Ascending aorta (tissue), 2 donors: Measurements from ENCODE around the gene C4orf36. TPM values are rescaled to one million over a fixed set of nuclear protein-coding genes. Genes with fewer than 3 reads are reported as not detected.

Experiments used
- DNase-seq, 2 donors: peaks; one replicate each; pipeline ENCODE4 v3.0.0-alpha.2; 2019; ENCODE audit warnings: low spot score in 2 of 2
- H3K27ac ChIP-seq, 2 donors: fragments of 200-600 bp; sonication (generic); one replicate each; pipeline ENCODE4 v1.5.1; 2016 to 2017; ENCODE audit warnings: mild to moderate bottlenecking in 1 of 2
- H3K27me3 ChIP-seq: fragments of 200-600 bp; sonication (generic); one replicate; pipeline ENCODE4 v1.5.1; 2017
- H3K36me3 ChIP-seq, 2 donors: fragments of 200-600 bp; sonication (generic); one replicate each; pipeline ENCODE4 v1.5.1; 2016
- H3K4me1 ChIP-seq, 2 donors: fragments of 200-600 bp; sonication (generic); one replicate each; pipeline ENCODE4 v1.5.1; 2016 to 2017; ENCODE audit warnings: mild to moderate bottlenecking in 1 of 2
- H3K4me3 ChIP-seq, 2 donors: fragments of 200-600 bp; sonication (generic); one replicate each; pipeline ENCODE4 v1.5.1; 2016 to 2017; ENCODE audit warnings: mild to moderate bottlenecking in 1 of 2
- H3K9me3 ChIP-seq, 2 donors: fragments of 200-600 bp; sonication (generic); one replicate each; pipeline ENCODE4 v1.5.1; 2016
- CTCF ChIP-seq, 3 experiments: fragments of 200-600 bp in 2 of 3; fragments of 450-650 bp in 1 of 3; sonication (generic) in 2 of 3; IDR thresholded peaks; one replicate each; pipeline ENCODE4 v1.5.1; 2016 to 2019; ENCODE audit warnings: antibody characterized with exemption in 3 of 3, mild to moderate bottlenecking in 1 of 3, moderate library complexity in 1 of 3
- intact Hi-C: fragments of 100-400 bp; cut with DNase I; formaldehyde crosslinking; loops from one replicate; pipeline ENCODE4 v1.15.1; 2023
- total RNA-seq: library from RNA; depleted of rRNA; stranded (reverse); fragments of >200 nt; gene quantifications from one replicate; pipeline ENCODE4 v1.1.0, GENCODE V29; 2016

C4orf36 gene
- total RNA-seq, 1 donor from 2014 or later = not detected

- no peaks in the 10 kb centered on the region for H3K27me3 ChIP-seq
- no peaks in the 10 kb centered on the region for H3K9me3 ChIP-seq
- peak overlapping the region; percentile 94 to 99 for H3K27ac ChIP-seq
- intact Hi-C loops = loop anchor here (1.0 to 10.0 kb wide), 8 partner anchors 157 to 1589 kb away; partner anchors contain the start of genes HERC5, KLHL8, PPM1K and PYURF
- peaks cover 5 to 29% of the 10 kb centered on the region in 2 donors for H3K4me1 ChIP-seq
- no peaks in the 10 kb centered on the region for H3K36me3 ChIP-seq
- peak in 1 of 2 donors; percentile 88 for DNase-seq
- TF ChIP-seq CTCF (IDR thresholded peaks at IDR 0.05) = no peak
- peak overlapping the region; percentile 91 to 98 for H3K4me3 ChIP-seq
Observed at GRCh38 chr4:86935853-86936733, 43.9 kb upstream of the C4orf36 start.

- intact Hi-C loops = loop anchor here (2.0 to 10.0 kb wide), 7 partner anchors 187 to 1589 kb away; partner anchors contain the start of genes HERC5, KLHL8, PPM1K and PYURF
- DNase-seq = no peak
- H3K27ac ChIP-seq = peak overlapping the region; percentile 94 to 99
- TF ChIP-seq CTCF (IDR thresholded peaks at IDR 0.05) = no peak
- no peaks in the 10 kb centered on the region for H3K9me3 ChIP-seq
- peak overlapping the region; percentile 91 to 98 for H3K4me3 ChIP-seq
- peaks cover 5 to 24% of the 10 kb centered on the region in 2 donors for H3K4me1 ChIP-seq
- H3K27me3 ChIP-seq = no peaks in the 10 kb centered on the region
- H3K36me3 ChIP-seq = no peaks in the 10 kb centered on the region
Observed at GRCh38 chr4:86935566-86935852, 43.3 kb upstream of the C4orf36 start.

GRCh38 chr4:86934771-86935565, 42.7 kb upstream of the C4orf36 start, which contains the start of gene AFF1:
Gene AFF1 (plus strand): TSS chr4:86935011. CDS start chr4:86948534, 13,523 bp downstream.
- DNase-seq = peak; percentile 71 to 97
- intact Hi-C loops = loop anchor here (1.0 to 10.0 kb wide), 8 partner anchors 72 to 1590 kb away; partner anchors contain the start of genes HERC5, KLHL8, PPM1K and PYURF

GRCh38 chr4:86934147-86934770, 42.0 kb upstream of the C4orf36 start:
- intact Hi-C loops = loop anchor here (1.0 to 10.0 kb wide), 7 partner anchors 73 to 1591 kb away; partner anchors contain the start of genes HERC5, KLHL8, PPM1K and PYURF
- Histone ChIP-seq H3K27ac (peak overlapping the region; percentile 94 to 99), H3K4me3 (peak overlapping the region; percentile 91 to 98), H3K9me3 (no peaks in the 10 kb centered on the region), H3K4me1 (peaks cover 0 to 15% of the 10 kb centered on the region in 2 donors), H3K27me3 (no peaks in the 10 kb centered on the region), H3K36me3 (no peaks in the 10 kb centered on the region)
- no peak for DNase-seq
- no peak for TF ChIP-seq CTCF (IDR thresholded peaks at IDR 0.05)

More at GRCh38 chr4:86934771-86935565, 42.7 kb upstream of the C4orf36 start, which contains the start of gene AFF1:
- H3K36me3 ChIP-seq = no peaks in the 10 kb centered on the region
- peak within 1 kb of the TSS; percentile 94 to 99 for H3K27ac ChIP-seq
- H3K4me3 ChIP-seq = peak within 1 kb of the TSS; percentile 91 to 98
- peak; percentile 23 to 52 (median 33) for TF ChIP-seq CTCF (IDR thresholded peaks at IDR 0.05)
- H3K4me1 ChIP-seq = peaks cover 5 to 21% of the 10 kb centered on the region in 2 donors
- H3K9me3 ChIP-seq = no peaks in the 10 kb centered on the region
- no peaks in the 10 kb centered on the region for H3K27me3 ChIP-seq
